Immature natural killer cell (primary cell): ENCODE data around the gene IL15RA. TPM values are rescaled to one million over a fixed set of nuclear protein-coding genes. Genes with fewer than 3 reads are reported as not detected.
"Not testable (repeated sequence)": the region's sequence is repeated elsewhere in the genome, so short reads cannot be mapped to it uniquely, and the experiment has no call there.

Source experiments
- DNase-seq, 3 donors: peaks; one replicate each; pipeline ENCODE4 v3.0.0; 2022; ENCODE audit warnings: mixed read lengths in 1 of 3
- H3K27ac Mint-ChIP-seq, 6 donors: one replicate each; pipeline ENCODE4 v1.8.0; 2020; ENCODE audit warnings: mixed read lengths in 6 of 6, mild to moderate bottlenecking in 5 of 6, inconsistent platforms in 4 of 6, moderate library complexity in 3 of 6
- H3K27me3 Mint-ChIP-seq, 3 donors: one replicate each; pipeline ENCODE4 v1.8.0; 2020 to 2021; ENCODE audit warnings: low read depth in 3 of 3, mild to moderate bottlenecking in 3 of 3, mixed read lengths in 3 of 3, moderate library complexity in 3 of 3, inconsistent platforms in 1 of 3
- H3K36me3 Mint-ChIP-seq, 3 donors: one replicate each; pipeline ENCODE4 v1.8.0; 2020; ENCODE audit warnings: mixed read lengths in 3 of 3, inconsistent platforms in 2 of 3, mild to moderate bottlenecking in 2 of 3
- H3K4me1 Mint-ChIP-seq, 2 donors: one replicate each; pipeline ENCODE4 v1.8.0; 2020; ENCODE audit warnings: inconsistent platforms in 2 of 2, mild to moderate bottlenecking in 2 of 2, mixed read lengths in 2 of 2, moderate library complexity in 1 of 2
- H3K4me3 Mint-ChIP-seq, 5 donors: one replicate each; pipeline ENCODE4 v1.8.0; 2020; ENCODE audit warnings: mild to moderate bottlenecking in 5 of 5, mixed read lengths in 5 of 5, inconsistent platforms in 3 of 5, moderate library complexity in 3 of 5
- H3K9me3 Mint-ChIP-seq, 6 donors: one replicate each; pipeline ENCODE4 v1.8.0; 2020; ENCODE audit warnings: mild to moderate bottlenecking in 6 of 6, mixed read lengths in 6 of 6, inconsistent platforms in 4 of 6, moderate library complexity in 3 of 6
- polyA plus RNA-seq, 3 donors: library from polyadenylated mRNA; unstranded; fragments of 300-500 nt; fragmentation: Illumina TruSeq; gene quantifications; one replicate each; pipeline ENCODE4 v1.2.3, GENCODE V29; 2021

Gene IL15RA
- polyA plus RNA-seq, 3 donors from 2014 or later = 7.4 to 22.6 (median 14.4) TPM

DNA sequence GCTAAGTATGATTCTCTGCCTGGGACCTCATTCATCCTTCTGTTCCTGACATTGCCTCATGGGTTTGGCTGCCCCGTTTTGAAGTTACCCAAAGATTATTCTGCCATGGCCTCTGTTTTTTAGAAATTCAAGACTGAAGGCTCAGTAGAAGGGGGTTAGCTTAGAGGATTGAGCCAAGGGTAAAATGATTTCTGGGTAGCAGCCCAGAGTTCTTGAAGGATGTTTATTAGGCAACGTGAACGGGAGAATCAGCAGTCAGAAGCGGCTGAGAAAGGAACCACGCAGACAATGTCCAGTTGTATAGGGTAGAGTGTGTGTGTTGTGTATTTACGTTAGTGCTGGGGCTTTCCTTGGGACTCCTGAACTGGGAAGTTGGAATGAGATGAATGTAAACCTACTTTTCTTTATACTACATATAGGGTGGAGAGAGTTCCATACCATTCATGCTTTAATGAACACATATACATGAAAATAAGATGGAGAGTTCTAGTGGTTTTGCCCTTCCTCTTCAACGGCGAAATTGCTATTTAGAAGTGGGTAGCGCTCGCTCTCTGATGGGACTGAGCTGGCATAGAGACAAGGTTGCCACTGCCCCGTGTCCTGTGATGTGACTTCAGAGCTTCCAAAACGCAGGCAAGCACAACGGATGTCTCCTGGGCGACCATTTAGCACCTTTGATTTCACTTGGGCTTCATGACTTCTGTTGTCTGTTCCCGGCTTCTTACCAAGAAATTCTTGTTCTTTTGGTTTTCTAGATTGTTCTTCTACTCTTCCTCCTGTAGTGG is 35.0 kb upstream of the IL15RA start:
- peaks cover 0 to 10% of the 10 kb centered on the region in 2 donors for H3K4me1 Mint-ChIP-seq
- no peak overlapping the region for H3K4me3 Mint-ChIP-seq
- peaks cover 1 to 2% (median 1%) of the 10 kb centered on the region in 3 donors for H3K27me3 Mint-ChIP-seq
- no peak for DNase-seq
- no peaks in the 10 kb centered on the region for H3K36me3 Mint-ChIP-seq
- no peak overlapping the region for H3K27ac Mint-ChIP-seq
- H3K9me3 Mint-ChIP-seq = no peaks in the 10 kb centered on the region

DNA sequence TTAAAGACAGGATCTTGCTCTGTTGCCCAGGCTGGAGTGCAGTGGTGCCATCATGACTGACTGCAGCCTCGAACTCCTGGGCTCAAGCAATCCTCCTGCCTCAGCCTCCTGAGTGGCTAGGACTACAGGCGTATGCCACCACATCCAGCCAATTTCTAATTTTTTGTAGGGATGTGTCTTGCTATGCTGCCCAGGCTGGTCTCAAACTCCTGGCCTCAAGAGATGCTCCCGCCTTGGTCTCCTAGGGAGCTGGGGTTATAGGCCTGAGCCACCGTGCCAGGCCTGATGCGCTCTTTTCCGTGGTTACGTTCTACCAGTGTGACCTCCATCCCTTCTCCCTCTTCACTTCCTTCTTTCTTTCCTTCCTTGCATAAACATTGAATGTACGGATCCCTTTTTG is 34.2 kb upstream of the IL15RA start:
- peaks cover 0 to 3% (median 0%) of the 10 kb centered on the region in 6 donors for H3K9me3 Mint-ChIP-seq
- H3K4me1 Mint-ChIP-seq = peaks cover 0 to 10% of the 10 kb centered on the region in 2 donors
- DNase-seq = no peak
- H3K4me3 Mint-ChIP-seq = no peak overlapping the region
- peak overlapping the region in 1 of 6 donors; percentile 12 for H3K27ac Mint-ChIP-seq
- peaks cover 1 to 4% (median 1%) of the 10 kb centered on the region in 3 donors for H3K27me3 Mint-ChIP-seq
- H3K36me3 Mint-ChIP-seq = no peaks in the 10 kb centered on the region

DNA sequence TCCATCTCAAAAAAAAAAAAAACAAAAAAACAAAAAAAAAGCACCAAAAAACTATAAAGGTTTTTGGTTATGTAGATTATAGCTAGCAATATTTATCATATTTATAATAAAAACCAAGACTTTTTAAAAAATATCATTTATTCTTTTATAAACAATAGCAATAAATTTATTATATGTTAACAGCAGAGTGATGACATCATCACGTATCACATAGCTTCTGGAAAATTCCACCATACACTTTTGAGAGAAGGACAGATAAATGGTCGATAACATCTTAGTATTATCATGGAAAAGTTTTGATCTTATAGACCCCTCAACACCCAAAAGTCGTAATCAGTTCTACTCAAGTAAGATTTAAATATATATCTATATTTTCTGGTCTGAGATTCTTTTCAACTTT is 33.2 kb upstream of the IL15RA start:
- Mint-ChIP-seq H3K27me3 (peaks cover 1 to 6% (median 1%) of the 10 kb centered on the region in 3 donors), H3K36me3 (no peaks in the 10 kb centered on the region), H3K9me3 (peaks cover 0 to 3% (median 0%) of the 10 kb centered on the region in 6 donors), H3K27ac (no peak overlapping the region), H3K4me1 (peaks cover 0 to 10% of the 10 kb centered on the region in 2 donors), H3K4me3 (no peak overlapping the region)
- no peak for DNase-seq

DNA sequence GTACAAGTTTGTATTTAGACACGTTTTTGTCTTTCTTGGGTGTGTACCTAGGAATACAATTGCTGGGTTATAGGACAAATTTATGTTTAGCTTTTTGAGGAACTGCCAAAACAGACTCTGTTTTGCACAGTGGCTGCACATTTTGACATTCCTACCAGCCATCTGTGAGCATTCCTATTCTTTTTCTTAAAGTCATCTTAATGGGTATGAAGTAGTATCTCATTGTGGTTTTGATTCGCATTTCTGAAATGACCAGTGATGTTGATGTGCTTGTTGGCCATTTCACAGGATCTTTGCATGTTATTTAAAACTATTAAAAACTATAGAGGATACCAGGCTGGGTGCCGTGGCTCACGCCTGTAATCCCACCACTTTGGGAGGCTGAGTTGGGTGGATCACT is 32.6 kb upstream of the IL15RA start:
- peaks cover 1 to 6% (median 3%) of the 10 kb centered on the region in 3 donors for H3K27me3 Mint-ChIP-seq
- DNase-seq = no peak
- no peak overlapping the region for H3K27ac Mint-ChIP-seq
- H3K9me3 Mint-ChIP-seq = peaks cover 0 to 3% (median 0%) of the 10 kb centered on the region in 6 donors
- no peak overlapping the region for H3K4me3 Mint-ChIP-seq
- no peaks in the 10 kb centered on the region for H3K36me3 Mint-ChIP-seq
- H3K4me1 Mint-ChIP-seq = peaks cover 0 to 10% of the 10 kb centered on the region in 2 donors

DNA sequence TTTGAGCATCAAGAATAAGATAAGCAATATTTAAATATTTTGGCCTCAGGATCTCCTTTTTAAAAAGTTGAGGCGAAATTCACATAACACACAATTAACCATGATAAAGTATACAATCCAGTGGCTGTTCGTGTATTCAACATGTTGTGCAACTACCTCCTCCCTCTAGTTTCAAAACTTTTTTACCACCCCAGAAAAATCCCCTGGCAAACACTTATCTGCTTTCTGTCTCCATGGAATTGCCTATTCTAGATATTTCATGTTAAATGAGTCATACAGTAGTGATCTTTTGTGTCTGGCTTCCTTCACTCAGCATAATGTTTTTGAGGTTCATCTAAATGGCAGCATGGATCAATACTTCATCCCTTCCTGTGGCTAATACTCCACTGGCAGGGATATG is 31.8 kb upstream of the IL15RA start:
- Mint-ChIP-seq H3K4me1 (peaks cover 0 to 3% of the 10 kb centered on the region in 2 donors), H3K36me3 (no peaks in the 10 kb centered on the region), H3K27me3 (peaks cover 0 to 6% (median 5%) of the 10 kb centered on the region in 3 donors), H3K9me3 (peaks cover 0 to 3% (median 0%) of the 10 kb centered on the region in 6 donors), H3K27ac (no peak overlapping the region), H3K4me3 (no peak overlapping the region)
- DNase-seq = no peak

DNA sequence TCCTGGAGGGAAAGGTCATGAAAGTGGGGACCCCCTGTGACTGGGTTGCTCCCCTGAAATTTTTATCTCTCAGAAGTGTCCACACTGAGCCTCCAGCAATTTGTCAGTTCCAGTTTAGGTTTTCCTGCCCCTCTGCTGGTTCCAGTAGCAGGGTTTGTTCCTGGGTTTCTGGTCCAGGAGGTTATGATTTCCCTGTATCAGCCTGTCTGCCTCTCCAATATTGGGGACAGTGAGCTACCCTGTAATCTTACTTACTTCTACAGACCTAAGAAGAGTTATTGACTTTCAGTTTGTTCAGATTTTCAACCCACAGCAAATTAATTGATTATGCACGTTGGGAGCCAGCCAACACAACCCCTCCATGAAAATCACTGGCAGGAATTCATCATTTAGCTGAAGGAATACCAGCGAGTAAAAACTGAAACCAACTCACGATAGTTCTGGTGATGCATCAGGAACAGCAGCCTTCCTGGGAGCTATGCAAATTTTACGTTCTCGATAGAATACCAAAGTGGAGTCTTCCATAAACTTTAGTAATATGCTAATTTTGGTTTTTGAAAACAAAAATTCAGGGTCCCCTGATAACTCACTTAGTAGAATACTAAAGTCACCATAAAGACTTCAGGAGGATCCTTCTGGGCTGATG is 31.3 kb upstream of the IL15RA start:
- Mint-ChIP-seq H3K4me1 (no peaks in the 10 kb centered on the region), H3K4me3 (no peak overlapping the region), H3K9me3 (peaks cover 0 to 3% (median 0%) of the 10 kb centered on the region in 6 donors), H3K36me3 (no peaks in the 10 kb centered on the region), H3K27ac (no peak overlapping the region), H3K27me3 (peaks cover 0 to 6% (median 5%) of the 10 kb centered on the region in 3 donors)
- no peak for DNase-seq

DNA sequence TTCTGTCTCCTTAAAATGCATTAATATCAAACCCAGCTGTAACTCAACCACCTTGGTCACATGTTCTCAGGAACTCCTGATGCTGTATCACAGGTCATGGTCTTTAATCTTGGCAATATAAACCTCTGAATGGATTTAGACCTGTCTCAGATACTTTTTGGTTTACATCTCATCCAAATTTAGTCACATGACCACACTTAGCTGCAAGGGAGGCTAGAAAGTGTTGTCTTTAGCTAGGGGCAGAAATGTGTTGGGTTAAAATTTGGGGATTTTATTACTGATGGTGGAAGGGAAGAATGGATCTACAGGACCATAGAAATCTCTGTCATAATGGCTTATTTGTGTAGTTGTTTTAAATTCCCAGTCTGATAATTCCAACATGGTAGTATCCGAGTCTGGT is 29.6 kb upstream of the IL15RA start:
- H3K4me3 Mint-ChIP-seq = no peak overlapping the region
- no peak for DNase-seq
- H3K36me3 Mint-ChIP-seq = no peaks in the 10 kb centered on the region
- H3K27ac Mint-ChIP-seq = no peak overlapping the region
- H3K27me3 Mint-ChIP-seq = peaks cover 0 to 7% (median 5%) of the 10 kb centered on the region in 3 donors
- H3K4me1 Mint-ChIP-seq = no peaks in the 10 kb centered on the region
- peaks cover 0 to 3% (median 0%) of the 10 kb centered on the region in 6 donors for H3K9me3 Mint-ChIP-seq

DNA sequence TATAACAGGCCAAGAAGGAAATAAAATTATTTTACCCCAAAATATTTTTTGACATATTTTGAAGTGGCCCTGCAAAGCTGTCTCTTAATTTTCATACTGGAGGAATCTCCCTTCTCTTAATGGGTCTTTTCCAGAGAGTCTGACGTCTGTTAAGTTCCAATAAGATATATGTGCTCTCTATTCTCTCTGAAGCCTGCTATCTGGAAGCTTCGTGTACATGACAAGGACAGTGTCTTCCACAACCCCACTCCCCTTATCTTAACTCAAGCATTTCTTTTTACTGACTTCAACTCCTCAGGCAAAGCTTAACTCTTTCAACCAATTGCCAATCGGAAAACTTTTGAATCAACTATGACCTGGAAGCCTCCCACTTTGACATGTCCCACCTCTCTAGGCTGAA is 29.2 kb upstream of the IL15RA start:
- Mint-ChIP-seq H3K4me1 (no peaks in the 10 kb centered on the region), H3K27me3 (peaks cover 0 to 8% (median 5%) of the 10 kb centered on the region in 3 donors), H3K27ac (no peak overlapping the region), H3K4me3 (no peak overlapping the region), H3K9me3 (peaks cover 0 to 3% (median 0%) of the 10 kb centered on the region in 6 donors), H3K36me3 (no peaks in the 10 kb centered on the region)
- no peak for DNase-seq

DNA sequence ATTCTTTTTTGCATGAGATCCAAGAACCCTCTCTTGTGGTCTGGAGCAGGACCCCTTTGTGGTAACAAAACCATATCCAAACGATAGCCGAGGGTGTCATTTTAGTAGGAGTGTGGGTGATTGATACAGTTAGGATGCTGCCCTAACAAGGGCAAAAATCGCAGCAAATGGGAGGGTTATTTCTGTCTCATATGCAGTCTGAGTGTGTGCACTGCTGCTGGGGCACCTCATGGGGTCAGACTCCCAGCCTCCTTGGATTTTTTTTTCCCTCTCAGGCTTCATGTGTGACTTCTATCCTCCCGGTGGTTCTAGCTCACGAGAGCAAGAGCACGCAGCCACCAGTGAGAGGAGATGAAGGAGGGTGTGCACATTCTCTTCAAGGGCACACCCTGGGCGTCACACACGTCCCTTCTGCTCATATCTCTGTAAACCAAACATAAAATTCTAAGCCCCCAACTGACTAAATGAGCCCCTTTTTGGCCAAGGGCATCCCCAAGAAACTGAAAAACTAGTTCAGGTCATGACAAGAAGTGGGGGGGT is 28.6 kb upstream of the IL15RA start:
- H3K27ac Mint-ChIP-seq = no peak overlapping the region

DNA sequence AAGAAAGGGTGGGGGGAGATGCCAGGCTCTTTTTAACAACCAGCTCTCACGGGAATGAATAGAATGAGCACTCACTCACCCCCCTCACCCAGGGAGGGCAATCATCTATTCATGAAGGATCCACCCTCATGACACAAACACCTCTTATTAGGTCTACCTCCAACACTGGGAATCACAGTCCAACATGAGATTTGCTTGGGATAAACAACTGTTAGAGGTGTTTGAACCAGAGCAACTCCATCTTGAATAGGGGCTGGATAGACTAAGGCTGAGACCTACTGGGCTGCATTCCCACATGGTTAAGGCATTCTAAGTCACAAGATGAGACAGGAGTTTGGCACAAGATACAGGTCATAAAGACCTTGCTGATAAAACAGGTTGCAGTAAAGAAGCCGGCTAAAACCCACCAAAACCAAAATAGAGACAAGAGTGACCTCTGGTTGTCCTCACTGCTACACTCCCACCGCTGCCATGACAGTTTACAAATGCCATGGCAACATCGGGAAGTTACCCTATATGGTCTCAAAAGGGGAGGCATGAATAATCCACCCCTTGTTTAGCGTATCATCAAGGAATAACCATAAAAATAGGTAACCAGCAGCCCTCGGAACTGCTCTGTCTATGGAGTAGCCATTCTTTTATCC is 27.9 kb upstream of the IL15RA start:
- not testable (repeated sequence) for DNase-seq, H3K9me3 Mint-ChIP-seq, H3K4me1 Mint-ChIP-seq, H3K27ac Mint-ChIP-seq, H3K36me3 Mint-ChIP-seq, H3K4me3 Mint-ChIP-seq
- peaks cover 2 to 14% (median 5%) of the 10 kb centered on the region in 3 donors for H3K27me3 Mint-ChIP-seq

More for the DNA sequence above, 28.6 kb upstream of the IL15RA start:
- no peaks in the 10 kb centered on the region for H3K36me3 Mint-ChIP-seq
- DNase-seq = no peak
- H3K27me3 Mint-ChIP-seq = peaks cover 0 to 8% (median 5%) of the 10 kb centered on the region in 3 donors
- H3K9me3 Mint-ChIP-seq = peaks cover 0 to 3% (median 0%) of the 10 kb centered on the region in 6 donors
- H3K4me1 Mint-ChIP-seq = no peaks in the 10 kb centered on the region
- H3K4me3 Mint-ChIP-seq = no peak overlapping the region

DNA sequence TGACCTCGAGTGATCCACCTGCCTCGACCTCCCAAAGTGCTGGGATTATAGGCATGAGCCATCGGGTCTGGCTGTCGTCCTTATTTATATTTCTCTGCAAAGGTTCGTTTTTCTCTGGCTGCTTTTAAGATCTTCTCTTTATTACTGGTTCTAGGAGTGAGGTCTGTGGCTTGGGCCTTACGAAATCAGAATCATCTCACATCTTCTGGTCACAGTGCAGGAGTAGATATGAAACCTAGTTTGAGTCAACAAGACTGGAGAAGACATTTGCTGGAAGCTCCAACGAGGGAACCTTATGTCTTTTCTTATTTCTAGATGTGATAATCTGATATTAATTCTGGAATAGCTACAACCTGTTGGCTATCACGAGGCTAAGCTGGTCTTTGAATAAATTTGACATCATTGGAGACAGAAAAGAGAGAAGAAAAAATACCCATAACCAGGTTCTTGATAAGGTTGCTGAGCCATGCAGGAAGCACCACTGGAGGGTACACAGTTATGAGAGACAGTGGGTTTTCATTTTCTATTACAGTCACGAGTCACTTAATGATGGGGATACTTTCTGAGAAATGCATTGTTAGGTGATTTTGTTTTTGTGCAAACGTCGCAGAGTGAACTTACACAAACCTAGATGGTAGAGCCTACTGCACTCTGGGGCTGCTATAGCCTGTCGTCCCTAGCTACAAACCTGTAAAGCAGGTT is 25.6 kb upstream of the IL15RA start:
- H3K27me3 Mint-ChIP-seq = peaks cover 3 to 13% (median 5%) of the 10 kb centered on the region in 3 donors
- H3K9me3 Mint-ChIP-seq = peaks cover 0 to 3% (median 0%) of the 10 kb centered on the region in 6 donors
- H3K27ac Mint-ChIP-seq = no peak overlapping the region
- no peaks in the 10 kb centered on the region for H3K4me1 Mint-ChIP-seq
- H3K36me3 Mint-ChIP-seq = no peaks in the 10 kb centered on the region
- H3K4me3 Mint-ChIP-seq = no peak overlapping the region
- no peak for DNase-seq

DNA sequence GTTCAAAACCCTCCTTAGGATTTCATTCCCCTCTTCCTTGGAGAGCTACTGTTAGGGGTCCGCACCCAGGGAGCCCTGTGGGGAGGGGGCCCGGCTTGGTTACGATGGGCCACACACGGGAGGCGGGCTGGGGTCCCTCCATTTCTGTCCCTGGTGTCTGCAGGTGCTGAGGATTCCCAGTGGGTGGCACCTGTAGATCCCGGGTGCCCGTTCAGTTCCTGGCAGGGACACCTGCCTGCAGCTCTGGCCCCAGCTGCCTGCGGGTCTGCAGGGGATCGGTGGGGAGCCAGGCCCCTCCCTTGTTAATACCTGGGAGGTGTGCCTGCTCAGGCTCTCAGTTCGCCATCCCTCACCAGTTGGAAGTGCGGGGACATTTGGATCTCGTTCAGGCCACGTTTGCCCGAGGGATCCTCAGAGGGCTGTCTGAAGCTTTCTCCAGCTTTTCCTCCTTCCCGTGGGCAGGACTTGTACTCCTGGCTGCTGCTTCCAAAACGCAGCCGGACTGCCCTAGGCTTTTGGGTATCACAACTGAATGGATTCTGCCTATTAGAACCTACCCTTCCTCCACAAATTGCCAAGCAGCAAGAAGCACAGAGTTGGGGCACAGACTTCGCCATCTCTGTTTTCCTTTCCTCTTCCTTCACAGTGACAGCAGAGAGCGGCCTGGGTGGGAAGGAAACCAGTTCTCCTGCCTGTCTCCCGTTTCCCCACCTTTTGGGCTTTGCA is 22.3 kb upstream of the IL15RA start:
- H3K27ac Mint-ChIP-seq = no peak overlapping the region
- DNase-seq = no peak
- no peaks in the 10 kb centered on the region for H3K4me1 Mint-ChIP-seq
- no peak overlapping the region for H3K4me3 Mint-ChIP-seq
- H3K9me3 Mint-ChIP-seq = no peaks in the 10 kb centered on the region
- H3K27me3 Mint-ChIP-seq = peaks cover 0 to 11% (median 3%) of the 10 kb centered on the region in 3 donors
- no peaks in the 10 kb centered on the region for H3K36me3 Mint-ChIP-seq

DNA sequence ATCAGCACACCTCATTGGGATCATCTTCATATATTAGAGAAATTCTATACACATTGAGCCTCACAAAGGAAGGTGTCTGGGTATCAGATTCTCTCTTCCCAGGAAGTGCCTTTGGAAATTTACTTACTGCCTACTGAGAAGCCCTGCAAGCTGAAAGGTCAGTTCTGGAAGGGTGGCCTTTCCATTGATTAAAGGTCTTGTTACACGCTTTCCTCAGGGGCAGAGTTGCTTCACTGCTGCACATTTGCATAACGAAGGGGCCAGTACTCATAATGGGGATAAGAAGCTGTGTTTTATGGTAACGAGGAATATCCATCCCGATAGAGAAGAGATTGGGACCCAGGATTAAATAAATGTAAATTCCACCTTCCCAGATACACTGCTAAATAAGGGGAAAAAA is 19.4 kb upstream of the IL15RA start:
- Mint-ChIP-seq H3K27me3 (peaks cover under 1 to 11% (median 6%) of the 10 kb centered on the region in 3 donors), H3K9me3 (peaks cover 0 to 5% (median 2%) of the 10 kb centered on the region in 6 donors), H3K36me3 (peaks cover 0 to 5% (median 3%) of the 10 kb centered on the region in 3 donors), H3K4me1 (no peaks in the 10 kb centered on the region), H3K27ac (no peak overlapping the region), H3K4me3 (no peak overlapping the region)
- no peak for DNase-seq
